Measurements from ENCODE around the gene DPF3.
A peak's percentile ranks its signal among the peaks of the same experiment; 100 is the strongest.

The DPF3 gene

DNA sequence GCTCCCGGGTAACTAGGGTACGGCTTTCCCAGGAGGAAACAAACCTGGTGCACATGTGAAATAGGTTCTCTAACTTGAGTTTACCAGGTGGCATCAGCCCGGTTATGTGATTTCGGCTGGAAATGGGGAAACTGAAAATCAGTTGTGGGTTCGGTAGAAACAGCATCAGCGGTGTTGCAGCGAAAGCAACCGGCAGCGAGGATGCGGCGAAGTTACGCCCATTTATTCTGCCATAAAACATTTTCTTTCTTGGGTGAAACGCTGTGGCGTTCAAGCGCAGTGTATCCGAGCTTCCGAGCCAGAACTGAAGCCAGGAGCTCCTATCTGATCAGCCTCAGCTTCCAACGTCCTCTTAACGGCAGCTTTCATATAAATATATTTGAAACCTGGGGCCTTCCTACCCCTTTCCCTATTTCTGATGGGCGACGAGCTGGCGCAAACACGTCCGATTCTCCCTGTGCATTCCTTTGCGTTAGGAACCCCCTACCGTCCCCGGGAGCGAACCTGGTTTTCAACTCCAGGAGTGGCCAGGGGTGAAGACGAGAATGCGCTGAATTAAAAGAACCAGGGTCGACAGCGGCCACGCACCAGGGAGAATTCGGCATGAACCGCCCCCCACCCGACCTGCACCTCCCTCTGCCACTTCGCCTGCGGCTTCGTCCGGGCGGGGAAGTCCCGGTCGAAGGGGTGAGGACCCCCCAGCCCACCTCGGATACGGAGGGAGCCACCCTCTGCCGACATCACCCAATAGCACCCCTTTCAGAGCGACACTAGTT is 1.6 kb downstream of the DPF3 start:
- H2AFZ ChIP-seq (ENCODE audit: low read depth, low read length, severe bottlenecking), result no peak overlapping the region
- no peaks in the 10 kb centered on the region for H3K9me3 ChIP-seq (ENCODE audit: insufficient read depth, low read length)
- no peaks in the 10 kb centered on the region for H3K36me3 ChIP-seq (ENCODE audit: low read length)
- peak overlapping the region; percentile 91 for H3K4me2 ChIP-seq (ENCODE audit: low read depth, low read length, poor library complexity, severe bottlenecking)
- H3K27ac ChIP-seq (ENCODE audit: low read depth, low read length), result no peak overlapping the region
- H4K20me1 ChIP-seq (ENCODE audit: low read depth, low read length), result peaks cover 6% of the 10 kb centered on the region; the same call in 1 of the 2 replicates
- peaks cover 7% of the 10 kb centered on the region; the same call in 1 of the 2 replicates for H3K79me2 ChIP-seq (ENCODE audit: insufficient read depth, low read length)
- TF ChIP-seq EZH2phosphoT487 (conservative IDR thresholded peaks at IDR 0.05; ENCODE audit: low read length), result no peak
- TF ChIP-seq, protein P1, sequence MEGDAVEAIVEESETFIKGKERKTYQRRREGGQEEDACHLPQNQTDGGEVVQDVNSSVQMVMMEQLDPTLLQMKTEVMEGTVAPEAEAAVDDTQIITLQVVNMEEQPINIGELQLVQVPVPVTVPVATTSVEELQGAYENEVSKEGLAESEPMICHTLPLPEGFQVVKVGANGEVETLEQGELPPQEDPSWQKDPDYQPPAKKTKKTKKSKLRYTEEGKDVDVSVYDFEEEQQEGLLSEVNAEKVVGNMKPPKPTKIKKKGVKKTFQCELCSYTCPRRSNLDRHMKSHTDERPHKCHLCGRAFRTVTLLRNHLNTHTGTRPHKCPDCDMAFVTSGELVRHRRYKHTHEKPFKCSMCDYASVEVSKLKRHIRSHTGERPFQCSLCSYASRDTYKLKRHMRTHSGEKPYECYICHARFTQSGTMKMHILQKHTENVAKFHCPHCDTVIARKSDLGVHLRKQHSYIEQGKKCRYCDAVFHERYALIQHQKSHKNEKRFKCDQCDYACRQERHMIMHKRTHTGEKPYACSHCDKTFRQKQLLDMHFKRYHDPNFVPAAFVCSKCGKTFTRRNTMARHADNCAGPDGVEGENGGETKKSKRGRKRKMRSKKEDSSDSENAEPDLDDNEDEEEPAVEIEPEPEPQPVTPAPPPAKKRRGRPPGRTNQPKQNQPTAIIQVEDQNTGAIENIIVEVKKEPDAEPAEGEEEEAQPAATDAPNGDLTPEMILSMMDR (IDR thresholded peaks at IDR 0.05; ENCODE audit: insufficient read depth, low read length, poor library complexity, severe bottlenecking), result no peak
- no peaks in the 10 kb centered on the region for H3K27me3 ChIP-seq (ENCODE audit: low read length)
- H3F3A ChIP-seq (ENCODE audit: insufficient read depth), result 0 out of 2 replicates have a peak, but pooled peaks cover 3% of the 10 kb centered on the region
- H3K9me2 ChIP-seq (replicated peaks; ENCODE audit: insufficient read depth, low read length), result no peaks in the 10 kb centered on the region
- H3K4me3 ChIP-seq (ENCODE audit: insufficient read depth, low read length, poor library complexity, severe bottlenecking), result peak overlapping the region; percentile 90
- peak overlapping the region; percentile 66 for H3K9ac ChIP-seq (ENCODE audit: low read length)

DNA sequence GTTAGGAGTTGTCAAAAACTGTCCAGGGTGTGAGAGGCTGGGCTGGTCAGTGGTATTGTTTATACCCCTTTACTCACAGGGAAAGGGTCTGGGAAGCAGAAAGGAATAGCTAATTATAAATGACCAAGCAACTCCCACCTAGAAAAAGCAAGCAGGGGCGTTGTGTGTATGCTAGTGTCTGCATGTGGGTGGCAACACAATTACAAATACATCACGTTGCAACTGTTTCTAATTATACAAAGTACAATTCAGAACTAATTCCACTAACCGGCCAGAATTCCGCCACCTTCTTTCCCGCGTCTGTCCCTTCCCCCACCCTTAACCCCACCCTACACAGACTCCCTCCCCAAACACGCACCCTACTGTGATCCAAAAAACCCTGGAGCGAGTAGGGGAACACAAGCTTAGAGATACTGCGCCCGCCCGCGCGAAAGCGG is 2.2 kb downstream of the DPF3 start:
- Histone ChIP-seq H3K4me3 (ENCODE audit: insufficient read depth, low read length, poor library complexity, severe bottlenecking) (peak overlapping the region; percentile 90), H2AFZ (ENCODE audit: low read depth, low read length, severe bottlenecking) (no peak overlapping the region), H3K9ac (ENCODE audit: low read length) (peak overlapping the region; percentile 66; the same call in 1 of the 2 replicates), H3K36me3 (ENCODE audit: low read length) (no peaks in the 10 kb centered on the region), H3K27ac (ENCODE audit: low read depth, low read length) (no peak overlapping the region), H3K27me3 (ENCODE audit: low read length) (no peaks in the 10 kb centered on the region), H3F3A (ENCODE audit: insufficient read depth) (0 out of 2 replicates have a peak, but pooled peaks cover 3% of the 10 kb centered on the region), H4K20me1 (ENCODE audit: low read depth, low read length) (peaks cover 6% of the 10 kb centered on the region; the same call in 1 of the 2 replicates), H3K9me3 (ENCODE audit: insufficient read depth, low read length) (no peaks in the 10 kb centered on the region), H3K79me2 (ENCODE audit: insufficient read depth, low read length) (peaks cover 7% of the 10 kb centered on the region; the same call in 1 of the 2 replicates), H3K9me2 (replicated peaks; ENCODE audit: insufficient read depth, low read length) (no peaks in the 10 kb centered on the region), H3K4me2 (ENCODE audit: low read depth, low read length, poor library complexity, severe bottlenecking) (peak overlapping the region; percentile 91)
- TF ChIP-seq, protein P1 (IDR thresholded peaks at IDR 0.05; ENCODE audit: insufficient read depth, low read length, poor library complexity, severe bottlenecking), result no peak
- no peak for TF ChIP-seq EZH2phosphoT487 (conservative IDR thresholded peaks at IDR 0.05; ENCODE audit: low read length)

DNA sequence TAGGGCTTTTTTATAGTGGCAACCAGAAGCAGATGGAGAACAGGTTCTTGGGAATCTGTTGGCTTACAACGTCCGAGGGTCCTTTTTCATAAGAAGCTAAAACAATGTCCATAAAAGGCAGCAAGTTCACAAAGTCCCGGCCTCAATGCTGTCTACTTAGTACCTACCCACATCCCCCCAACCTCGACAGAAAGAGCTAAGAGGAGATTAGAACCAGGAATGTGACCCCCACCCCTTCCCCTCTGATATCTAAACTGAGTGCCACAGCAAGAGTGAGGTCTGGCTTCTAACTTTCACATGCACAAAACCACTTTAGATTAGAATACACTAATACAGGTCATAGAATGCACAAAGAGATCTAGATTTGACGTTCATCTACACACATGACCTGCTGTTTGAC is 4.5 kb downstream of the DPF3 start:
- H2AFZ ChIP-seq (ENCODE audit: low read depth, low read length, severe bottlenecking), result no peak overlapping the region
- H3K9me2 ChIP-seq (replicated peaks; ENCODE audit: insufficient read depth, low read length), result no peaks in the 10 kb centered on the region
- H3F3A ChIP-seq (ENCODE audit: insufficient read depth), result no peaks in the 10 kb centered on the region
- H3K9me3 ChIP-seq (ENCODE audit: insufficient read depth, low read length), result no peaks in the 10 kb centered on the region
- H3K4me3 ChIP-seq (ENCODE audit: insufficient read depth, low read length, poor library complexity, severe bottlenecking), result no peak overlapping the region
- H3K36me3 ChIP-seq (ENCODE audit: low read length), result no peaks in the 10 kb centered on the region
- TF ChIP-seq, protein P1 (IDR thresholded peaks at IDR 0.05; ENCODE audit: insufficient read depth, low read length, poor library complexity, severe bottlenecking), result no peak
- TF ChIP-seq EZH2phosphoT487 (conservative IDR thresholded peaks at IDR 0.05; ENCODE audit: low read length), result no peak
- H3K79me2 ChIP-seq (ENCODE audit: insufficient read depth, low read length), result peaks cover 17% of the 10 kb centered on the region
- no peaks in the 10 kb centered on the region for H3K27me3 ChIP-seq (ENCODE audit: low read length)
- no peak overlapping the region for H3K9ac ChIP-seq (ENCODE audit: low read length)
- no peak overlapping the region for H3K4me2 ChIP-seq (ENCODE audit: low read depth, low read length, poor library complexity, severe bottlenecking)
- no peak overlapping the region for H3K27ac ChIP-seq (ENCODE audit: low read depth, low read length)
- H4K20me1 ChIP-seq (ENCODE audit: low read depth, low read length), result peaks cover 6% of the 10 kb centered on the region; the same call in 1 of the 2 replicates
